Measurements from ENCODE around the gene KIF27.

Gene KIF27

DNA sequence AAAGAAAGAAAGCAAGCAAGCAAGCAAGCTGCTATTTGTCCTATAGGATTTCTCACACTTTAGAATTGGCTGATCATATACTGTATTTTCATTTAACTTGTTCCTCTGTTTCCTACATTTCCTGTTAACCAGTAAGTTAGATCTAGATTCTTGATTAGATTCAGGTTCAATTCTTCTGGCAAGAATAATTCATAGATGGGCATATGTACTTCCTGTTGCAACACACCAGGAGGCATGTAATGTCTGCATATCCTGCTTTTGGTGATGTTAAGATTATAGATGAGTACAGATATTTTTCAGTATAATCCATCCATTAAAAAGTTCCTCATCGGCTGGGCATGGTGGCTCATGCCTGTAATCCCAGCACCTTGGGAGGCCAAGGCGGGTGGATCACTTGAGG, 10.8 kb upstream of the KIF27 start:
- TF ChIP-seq ZNF565 (CRISPR knock-in tag; conservative IDR thresholded peaks at IDR 0.05; ENCODE audit: low read depth) (no peak), ZFP3 (CRISPR knock-in tag; IDR thresholded peaks at IDR 0.05) (no peak), ISL1 (CRISPR knock-in tag; IDR thresholded peaks at IDR 0.05) (no peak), BACH2 (CRISPR knock-in tag; IDR thresholded peaks at IDR 0.05; ENCODE audit: borderline replicate concordance) (no peak), CREB5 (CRISPR knock-in tag; IDR thresholded peaks at IDR 0.05; ENCODE audit: low read depth) (no peak)
- ATAC-seq: no peak

DNA sequence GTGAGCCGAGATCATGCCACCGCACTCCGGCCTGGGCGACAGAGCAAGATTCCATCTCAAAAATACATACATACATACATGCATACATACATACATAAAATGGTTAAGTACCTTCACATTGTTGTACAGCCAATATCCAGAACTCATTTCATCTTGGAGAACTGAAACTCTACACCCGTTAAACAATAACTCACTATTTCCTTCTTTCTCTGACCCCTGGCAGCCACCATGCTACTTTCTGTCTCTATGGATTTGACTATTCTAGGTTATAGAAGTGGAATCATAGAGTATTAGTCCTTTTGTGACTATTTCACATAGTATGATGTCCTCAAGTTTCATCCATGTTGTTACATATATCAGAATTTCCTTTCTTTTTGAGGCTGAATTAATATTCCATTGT, 9.6 kb upstream of the KIF27 start:
- TF ChIP-seq ZNF8 (CRISPR knock-in tag; IDR thresholded peaks at IDR 0.05): no peak
- TF ChIP-seq POU6F1 (CRISPR knock-in tag; IDR thresholded peaks at IDR 0.05; ENCODE audit: borderline replicate concordance, low read depth): no peak
- TF ChIP-seq CSRNP3 (CRISPR knock-in tag; IDR thresholded peaks at IDR 0.05): no peak
- no peak for TF ChIP-seq OSR1 (CRISPR knock-in tag; IDR thresholded peaks at IDR 0.05)
- no peak for TF ChIP-seq ISL1 (CRISPR knock-in tag; IDR thresholded peaks at IDR 0.05)
- TF ChIP-seq ZFP3 (CRISPR knock-in tag; IDR thresholded peaks at IDR 0.05): no peak
- TF ChIP-seq PATZ1 (CRISPR knock-in tag; IDR thresholded peaks at IDR 0.05; ENCODE audit: borderline replicate concordance): no peak
- TF ChIP-seq, protein P1, sequence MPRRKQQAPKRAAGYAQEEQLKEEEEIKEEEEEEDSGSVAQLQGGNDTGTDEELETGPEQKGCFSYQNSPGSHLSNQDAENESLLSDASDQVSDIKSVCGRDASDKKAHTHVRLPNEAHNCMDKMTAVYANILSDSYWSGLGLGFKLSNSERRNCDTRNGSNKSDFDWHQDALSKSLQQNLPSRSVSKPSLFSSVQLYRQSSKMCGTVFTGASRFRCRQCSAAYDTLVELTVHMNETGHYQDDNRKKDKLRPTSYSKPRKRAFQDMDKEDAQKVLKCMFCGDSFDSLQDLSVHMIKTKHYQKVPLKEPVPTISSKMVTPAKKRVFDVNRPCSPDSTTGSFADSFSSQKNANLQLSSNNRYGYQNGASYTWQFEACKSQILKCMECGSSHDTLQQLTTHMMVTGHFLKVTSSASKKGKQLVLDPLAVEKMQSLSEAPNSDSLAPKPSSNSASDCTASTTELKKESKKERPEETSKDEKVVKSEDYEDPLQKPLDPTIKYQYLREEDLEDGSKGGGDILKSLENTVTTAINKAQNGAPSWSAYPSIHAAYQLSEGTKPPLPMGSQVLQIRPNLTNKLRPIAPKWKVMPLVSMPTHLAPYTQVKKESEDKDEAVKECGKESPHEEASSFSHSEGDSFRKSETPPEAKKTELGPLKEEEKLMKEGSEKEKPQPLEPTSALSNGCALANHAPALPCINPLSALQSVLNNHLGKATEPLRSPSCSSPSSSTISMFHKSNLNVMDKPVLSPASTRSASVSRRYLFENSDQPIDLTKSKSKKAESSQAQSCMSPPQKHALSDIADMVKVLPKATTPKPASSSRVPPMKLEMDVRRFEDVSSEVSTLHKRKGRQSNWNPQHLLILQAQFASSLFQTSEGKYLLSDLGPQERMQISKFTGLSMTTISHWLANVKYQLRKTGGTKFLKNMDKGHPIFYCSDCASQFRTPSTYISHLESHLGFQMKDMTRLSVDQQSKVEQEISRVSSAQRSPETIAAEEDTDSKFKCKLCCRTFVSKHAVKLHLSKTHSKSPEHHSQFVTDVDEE (CRISPR knock-in tag; IDR thresholded peaks at IDR 0.05): no peak
- no peak for TF ChIP-seq ZNF565 (CRISPR knock-in tag; conservative IDR thresholded peaks at IDR 0.05; ENCODE audit: low read depth)
- TF ChIP-seq PPARA (CRISPR knock-in tag; IDR thresholded peaks at IDR 0.05; ENCODE audit: borderline replicate concordance): no peak
- TF ChIP-seq BACH2 (CRISPR knock-in tag; IDR thresholded peaks at IDR 0.05; ENCODE audit: borderline replicate concordance): no peak
- no peak for TF ChIP-seq ZNF70 (CRISPR knock-in tag; IDR thresholded peaks at IDR 0.05)
- TF ChIP-seq CREB5 (CRISPR knock-in tag; IDR thresholded peaks at IDR 0.05; ENCODE audit: low read depth): no peak
- no peak for TF ChIP-seq TOX (CRISPR knock-in tag; IDR thresholded peaks at IDR 0.05; ENCODE audit: borderline replicate concordance)
- no peak for TF ChIP-seq CSDC2 (CRISPR knock-in tag; IDR thresholded peaks at IDR 0.05)
- no peak for TF ChIP-seq TCF4 (CRISPR knock-in tag; IDR thresholded peaks at IDR 0.05; ENCODE audit: borderline replicate concordance)
- no peak for TF ChIP-seq ARNTL (CRISPR knock-in tag; IDR thresholded peaks at IDR 0.05; ENCODE audit: borderline replicate concordance, low read depth)
- no peak for TF ChIP-seq SNAI2 (CRISPR knock-in tag; IDR thresholded peaks at IDR 0.05)
- no peak for TF ChIP-seq ZC3H10 (CRISPR knock-in tag; IDR thresholded peaks at IDR 0.05)
- no peak for ATAC-seq

- no peak for ATAC-seq
- TF ChIP-seq CREB5 (CRISPR knock-in tag; IDR thresholded peaks at IDR 0.05; ENCODE audit: low read depth): no peak
- TF ChIP-seq ZNF8 (CRISPR knock-in tag; IDR thresholded peaks at IDR 0.05): no peak
- no peak for TF ChIP-seq SNAI2 (CRISPR knock-in tag; IDR thresholded peaks at IDR 0.05)
- TF ChIP-seq ZFP30 (CRISPR knock-in tag; IDR thresholded peaks at IDR 0.05): no peak
- no peak for TF ChIP-seq ZC3H10 (CRISPR knock-in tag; IDR thresholded peaks at IDR 0.05)
- TF ChIP-seq, protein P1 (CRISPR knock-in tag; IDR thresholded peaks at IDR 0.05): no peak
- no peak for TF ChIP-seq ZFP3 (CRISPR knock-in tag; IDR thresholded peaks at IDR 0.05)
- no peak for TF ChIP-seq RARB (CRISPR knock-in tag; IDR thresholded peaks at IDR 0.05)
- no peak for TF ChIP-seq CSDC2 (CRISPR knock-in tag; IDR thresholded peaks at IDR 0.05)
- TF ChIP-seq ESRRG (CRISPR knock-in tag; IDR thresholded peaks at IDR 0.05): no peak
These were observed 6.4 kb upstream of the KIF27 start for GRCh38 chr9:83927591-83927990.

Measured in SK-N-SH treated with all-trans-retinoic acid at 6 μM for 48 hours (cell line).